Prostate gland (tissue), 2 donors: ENCODE results near the gene STK26.

ENCODE experiments used
- CTCF ChIP-seq, 4 experiments: fragments of 200-600 bp in 2 of 4; fragments of 450-650 bp in 2 of 4; sonication (generic) in 2 of 4; IDR thresholded peaks; 1 replicate in 3 of 4; 2 replicates in 1 of 4; pipeline ENCODE4 v1.5.1; 2016 to 2019; ENCODE audit warnings: antibody characterized with exemption in 4 of 4, mild to moderate bottlenecking in 2 of 4, moderate library complexity in 2 of 4
- POLR2A ChIP-seq: fragments of 450-650 bp; IDR thresholded peaks from one replicate; pipeline ENCODE4 v1.6.1; 2016; ENCODE audit warnings: antibody characterized with exemption, mild to moderate bottlenecking
- POLR2AphosphoS5 ChIP-seq: sonication (generic); formaldehyde crosslinking; IDR thresholded peaks from one replicate; pipeline ENCODE4 v1.6.1; 2017; ENCODE audit warnings: antibody characterized with exemption

- TF ChIP-seq CTCF (IDR thresholded peaks at IDR 0.05) (no peak), POLR2A (no peak), POLR2AphosphoS5 (no peak)
Measured at GRCh38 chrX:132119283-132119682, 96.2 kb downstream of the STK26 start.
